Measurements from ENCODE around the gene FBXO4. TPM values are rescaled to one million over a fixed set of nuclear protein-coding genes. Genes with fewer than 3 reads are reported as not detected.
"Not testable (repeated sequence)": the region's sequence is repeated elsewhere in the genome, so short reads cannot be mapped to it uniquely, and the experiment has no call there.

Gene FBXO4
- polyA plus RNA-seq, 3 donors, result 8.5 to 17.5 (median 9.4) TPM

GRCh38 chr5:41908374-41909079 lies 16.6 kb upstream of the FBXO4 start:
- 88 to 91% (median 91%) methylated on average over 4 of the region's 4 CpGs for WGBS, 3 donors
- H3K27ac ChIP-seq (ENCODE audit: low read depth, low read length), result no peak overlapping the region

GRCh38 chr5:41918105-41918504 lies 7.0 kb upstream of the FBXO4 start:
- H3K27ac ChIP-seq (ENCODE audit: low read depth, low read length), result no peak overlapping the region
- 77 to 93% (median 87%) methylated on average over 2 of the region's 2 CpGs for WGBS, 3 donors

- WGBS, 3 donors, result 93 to 96% (median 96%) methylated on average over 1 of the region's 1 CpG
- no peak overlapping the region for H3K27ac ChIP-seq (ENCODE audit: low read depth, low read length)
Observed at GRCh38 chr5:41921166-41921565, 3.9 kb upstream of the FBXO4 start.

GRCh38 chr5:41921874-41922273 lies 3.2 kb upstream of the FBXO4 start:
- no peak overlapping the region for H3K27ac ChIP-seq (ENCODE audit: low read depth, low read length)
- WGBS, 3 donors, result 72 to 85% (median 81%) methylated on average over 1 of the region's 1 CpG

- no peak overlapping the region for H3K27ac ChIP-seq (ENCODE audit: low read depth, low read length)
- WGBS, 3 donors, result 51 to 61% (median 51%) methylated on average over 4 of the region's 4 CpGs
Observed at GRCh38 chr5:41924526-41924871, 582 bp upstream of the FBXO4 start.

GRCh38 chr5:41925555-41925951 lies 472 bp downstream of the FBXO4 start:
- WGBS, 3 donors, result 1% methylated on average over 18 of the region's 18 CpGs
- peak overlapping the region; percentile 84 for H3K27ac ChIP-seq (ENCODE audit: low read depth, low read length)

- H3K27ac ChIP-seq (ENCODE audit: low read depth, low read length), result no peak overlapping the region
- 94 to 96% (median 94%) methylated on average over 4 of the region's 4 CpGs for WGBS, 3 donors
Observed at GRCh38 chr5:41927604-41928003, 2.5 kb downstream of the FBXO4 start.

- H3K27ac ChIP-seq (ENCODE audit: low read depth, low read length), result no peak overlapping the region
Observed at GRCh38 chr5:41929035-41929434, 4.0 kb downstream of the FBXO4 start.

GRCh38 chr5:41932770-41933169 lies 7.7 kb downstream of the FBXO4 start:
- WGBS, 3 donors, result 86 to 93% (median 93%) methylated on average over 2 of the region's 2 CpGs
- no peak overlapping the region for H3K27ac ChIP-seq (ENCODE audit: low read depth, low read length)

GRCh38 chr5:41935544-41935943 lies 10.5 kb downstream of the FBXO4 start:
- H3K27ac ChIP-seq (ENCODE audit: low read depth, low read length), result no peak overlapping the region

- H3K27ac ChIP-seq (ENCODE audit: low read depth, low read length), result no peak overlapping the region
- 95 to 100% (median 96%) methylated on average over 1 of the region's 1 CpG for WGBS, 3 donors
Observed at GRCh38 chr5:41940641-41941040, 15.6 kb downstream of the FBXO4 start.

GRCh38 chr5:41945332-41945955 lies 20.4 kb downstream of the FBXO4 start:
- not testable (repeated sequence) for H3K27ac ChIP-seq (ENCODE audit: low read depth, low read length)
- 87 to 95% (median 88%) methylated on average over 7 of the region's 7 CpGs for WGBS, 3 donors

GRCh38 chr5:41951224-41951623 lies 26.1 kb downstream of the FBXO4 start:
- H3K27ac ChIP-seq (ENCODE audit: low read depth, low read length), result no peak overlapping the region
- 66 to 78% (median 77%) methylated on average over 3 of the region's 3 CpGs for WGBS, 3 donors

GRCh38 chr5:41954286-41954685 lies 29.2 kb downstream of the FBXO4 start:
- H3K27ac ChIP-seq (ENCODE audit: low read depth, low read length), result no peak overlapping the region
- WGBS, 3 donors, result 73 to 76% (median 74%) methylated on average over 1 of the region's 1 CpG

- 71 to 73% (median 71%) methylated on average over 7 of the region's 7 CpGs for WGBS, 3 donors
- no peak overlapping the region for H3K27ac ChIP-seq (ENCODE audit: low read depth, low read length)
Observed at GRCh38 chr5:41955432-41956024, 30.4 kb downstream of the FBXO4 start.

- H3K27ac ChIP-seq (ENCODE audit: low read depth, low read length), result no peak overlapping the region
- WGBS, 3 donors, result 88 to 94% (median 90%) methylated on average over 1 of the region's 1 CpG
Observed at GRCh38 chr5:41956943-41957342, 31.9 kb downstream of the FBXO4 start.

- H3K27ac ChIP-seq (ENCODE audit: low read depth, low read length), result no peak overlapping the region
Observed at GRCh38 chr5:41960481-41960880, 35.4 kb downstream of the FBXO4 start.

- WGBS, 3 donors, result 73 to 94% (median 88%) methylated on average over 1 of the region's 1 CpG
Observed at GRCh38 chr5:41961736-41962135, 36.7 kb downstream of the FBXO4 start.

GRCh38 chr5:41962491-41962890 lies 37.4 kb downstream of the FBXO4 start:
- 79 to 86% (median 81%) methylated on average over 3 of the region's 3 CpGs for WGBS, 3 donors
- H3K27ac ChIP-seq (ENCODE audit: low read depth, low read length), result no peak overlapping the region

More at GRCh38 chr5:41961736-41962135, 36.7 kb downstream of the FBXO4 start:
- H3K27ac ChIP-seq (ENCODE audit: low read depth, low read length), result no peak overlapping the region

All from adipose tissue (tissue), 3 donors.